Mammary epithelial cell (primary cell): ENCODE results near the gene COL11A1.

ENCODE experiments used
- CTCF ChIP-seq, 2 donors: IDR thresholded peaks in 1 of 2; conservative IDR thresholded peaks in 1 of 2; 2 replicates each; pipeline ENCODE4 v1.5.1; 2011 to 2012; ENCODE audit warnings: inconsistent platforms in 2 of 2, low read length in 2 of 2, mild to moderate bottlenecking in 2 of 2, control low read depth in 1 of 2, low read depth in 1 of 2; ENCODE audit not compliant: insufficient read depth in 1 of 2; ENCODE audit errors: extremely low read depth in 1 of 2
- EZH2 ChIP-seq: IDR thresholded peaks from 2 replicates; pipeline ENCODE4 v1.6.1; 2012; ENCODE audit warnings: low read length, inconsistent platforms, borderline replicate concordance

GRCh38 chr1:102937401-102937800 lies 170.9 kb downstream of the COL11A1 start:
- TF ChIP-seq CTCF (conservative IDR thresholded peaks at IDR 0.05 in 1 of 2, IDR thresholded peaks at IDR 0.05 in 1 of 2; ENCODE audit: extremely low read depth in 1 of 2, insufficient read depth in 1 of 2, low read depth in 1 of 2, low read length in 2 of 2) (no peak), EZH2 (no peak)
